Memory B cell (primary cell): Measurements from ENCODE around the gene PRR30.
"Not testable (repeated sequence)": the region's sequence is repeated elsewhere in the genome, so short reads cannot be mapped to it uniquely, and the experiment has no call there.

ENCODE experiments used
- ATAC-seq: fragments of 150-1000 bp; cut with Tn5 transposase; 2 replicates; pipeline ENCODE4 v1.10.0; 2021; ENCODE audit warnings: low read depth, mild to moderate bottlenecking, moderate library complexity
- DNase-seq, 2 donors: peaks; one replicate each; pipeline ENCODE4 v3.0.0; 2022; ENCODE audit warnings: low spot score in 2 of 2
- H3K27ac Mint-ChIP-seq: one replicate; pipeline ENCODE4 v1.8.0; 2022; ENCODE audit warnings: mild to moderate bottlenecking, moderate library complexity, mixed read lengths
- H3K27me3 Mint-ChIP-seq: one replicate; pipeline ENCODE4 v1.8.0; 2022; ENCODE audit warnings: mixed read lengths
- H3K36me3 Mint-ChIP-seq: one replicate; pipeline ENCODE4 v1.8.0; 2022; ENCODE audit warnings: mild to moderate bottlenecking, mixed read lengths
- H3K4me1 Mint-ChIP-seq: one replicate; pipeline ENCODE4 v1.8.0; 2022; ENCODE audit warnings: mixed read lengths
- H3K4me3 Mint-ChIP-seq: one replicate; pipeline ENCODE4 v1.8.0; 2022; ENCODE audit warnings: mild to moderate bottlenecking, moderate library complexity, mixed read lengths
- H3K9me3 Mint-ChIP-seq: one replicate; pipeline ENCODE4 v1.8.0; 2022; ENCODE audit warnings: mixed read lengths

Gene PRR30

DNA sequence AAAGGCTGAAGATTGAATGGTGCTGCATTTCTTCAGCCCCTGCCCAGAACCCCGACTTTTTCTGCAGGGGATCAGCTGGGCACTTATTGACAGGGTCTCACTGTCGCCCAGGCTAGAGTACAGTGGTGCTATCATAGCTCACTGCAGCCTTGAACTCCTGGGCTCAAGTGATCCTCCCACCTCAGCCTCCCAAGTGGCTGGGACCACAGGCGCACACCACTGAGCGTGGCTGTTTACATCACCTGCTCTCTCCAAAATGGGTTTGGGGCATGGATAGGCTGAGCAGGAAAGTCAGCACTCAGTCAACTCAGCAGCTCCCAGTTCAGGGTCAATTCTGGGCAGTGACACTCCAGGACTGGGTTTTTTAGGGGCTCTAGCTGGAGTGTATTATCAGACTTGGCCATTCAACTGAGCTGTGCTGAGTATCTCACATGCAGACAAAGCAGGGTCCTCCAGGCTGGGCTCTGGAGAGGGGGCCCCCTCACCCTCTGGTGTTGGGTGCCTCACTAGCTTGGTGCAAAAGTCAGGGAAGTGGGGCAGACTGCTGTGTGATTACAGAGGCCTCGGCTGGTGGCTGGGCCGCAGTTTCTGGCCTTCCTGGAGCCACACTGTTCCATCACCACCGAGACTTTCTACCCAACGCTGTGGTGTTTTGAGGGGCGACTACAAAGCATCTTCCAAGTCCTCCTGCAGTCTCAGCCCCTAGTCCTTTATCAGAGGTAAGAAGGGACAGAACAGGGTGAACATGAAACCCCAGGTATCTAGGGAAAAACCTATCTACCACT lies 11.1 kb downstream of the PRR30 start:
- DNase-seq = no peak
- Mint-ChIP-seq H3K4me1 (peaks cover 21% of the 10 kb centered on the region), H3K9me3 (no peaks in the 10 kb centered on the region), H3K36me3 (peaks cover 12% of the 10 kb centered on the region), H3K27ac (peak overlapping the region; percentile 14), H3K4me3 (no peak overlapping the region), H3K27me3 (no peaks in the 10 kb centered on the region)
- no peak for ATAC-seq

DNA sequence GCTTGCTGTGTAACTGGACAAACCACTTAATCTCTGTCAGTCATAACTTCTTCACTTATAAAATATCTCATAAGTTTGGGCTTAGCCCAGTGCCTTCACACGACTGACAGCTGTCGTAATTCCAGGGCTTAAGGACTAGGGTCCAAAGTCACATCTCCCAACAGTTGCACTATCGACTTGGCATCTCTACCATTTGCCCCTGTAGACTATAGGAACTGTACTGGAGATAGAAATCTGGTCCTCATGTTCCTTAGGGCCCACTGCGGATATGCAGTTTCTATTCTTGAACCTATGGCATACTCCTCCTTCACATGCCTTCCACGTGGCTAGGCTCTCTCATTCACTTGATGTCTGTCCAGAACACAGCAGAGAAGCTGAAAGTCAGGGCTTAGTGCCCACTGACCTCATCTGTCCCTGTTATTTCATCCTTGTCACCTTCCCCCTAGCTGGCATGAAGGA lies 12.9 kb downstream of the PRR30 start:
- DNase-seq = no peak
- H3K9me3 Mint-ChIP-seq = no peaks in the 10 kb centered on the region
- H3K4me1 Mint-ChIP-seq = peaks cover 18% of the 10 kb centered on the region
- no peak overlapping the region for H3K27ac Mint-ChIP-seq
- peaks cover 7% of the 10 kb centered on the region for H3K36me3 Mint-ChIP-seq
- ATAC-seq = no peak
- no peak overlapping the region for H3K4me3 Mint-ChIP-seq
- H3K27me3 Mint-ChIP-seq = no peaks in the 10 kb centered on the region

DNA sequence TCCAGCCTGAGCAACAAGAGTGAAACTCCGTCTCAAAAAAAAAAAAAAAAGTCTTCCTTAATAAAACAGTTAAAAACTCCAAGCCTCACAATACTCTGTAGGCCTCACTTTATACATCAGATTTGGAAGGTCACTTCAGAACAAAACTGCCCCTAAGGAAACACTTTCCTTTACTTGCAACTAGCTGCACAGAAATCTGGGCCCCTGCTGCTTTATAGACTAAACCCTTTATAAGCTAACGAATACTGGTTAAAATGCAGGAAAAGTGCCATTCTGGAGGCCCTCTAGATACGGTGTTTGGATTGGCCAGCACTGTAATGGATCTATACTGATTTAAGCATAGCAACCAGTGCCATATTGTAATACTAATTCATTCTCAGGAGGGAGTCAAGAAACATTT lies 14.1 kb downstream of the PRR30 start:
- Mint-ChIP-seq H3K9me3 (no peaks in the 10 kb centered on the region), H3K27ac (no peak overlapping the region), H3K4me3 (no peak overlapping the region), H3K4me1 (peaks cover 17% of the 10 kb centered on the region), H3K36me3 (peaks cover 4% of the 10 kb centered on the region), H3K27me3 (peaks cover 3% of the 10 kb centered on the region)
- DNase-seq = no peak
- ATAC-seq = no peak

DNA sequence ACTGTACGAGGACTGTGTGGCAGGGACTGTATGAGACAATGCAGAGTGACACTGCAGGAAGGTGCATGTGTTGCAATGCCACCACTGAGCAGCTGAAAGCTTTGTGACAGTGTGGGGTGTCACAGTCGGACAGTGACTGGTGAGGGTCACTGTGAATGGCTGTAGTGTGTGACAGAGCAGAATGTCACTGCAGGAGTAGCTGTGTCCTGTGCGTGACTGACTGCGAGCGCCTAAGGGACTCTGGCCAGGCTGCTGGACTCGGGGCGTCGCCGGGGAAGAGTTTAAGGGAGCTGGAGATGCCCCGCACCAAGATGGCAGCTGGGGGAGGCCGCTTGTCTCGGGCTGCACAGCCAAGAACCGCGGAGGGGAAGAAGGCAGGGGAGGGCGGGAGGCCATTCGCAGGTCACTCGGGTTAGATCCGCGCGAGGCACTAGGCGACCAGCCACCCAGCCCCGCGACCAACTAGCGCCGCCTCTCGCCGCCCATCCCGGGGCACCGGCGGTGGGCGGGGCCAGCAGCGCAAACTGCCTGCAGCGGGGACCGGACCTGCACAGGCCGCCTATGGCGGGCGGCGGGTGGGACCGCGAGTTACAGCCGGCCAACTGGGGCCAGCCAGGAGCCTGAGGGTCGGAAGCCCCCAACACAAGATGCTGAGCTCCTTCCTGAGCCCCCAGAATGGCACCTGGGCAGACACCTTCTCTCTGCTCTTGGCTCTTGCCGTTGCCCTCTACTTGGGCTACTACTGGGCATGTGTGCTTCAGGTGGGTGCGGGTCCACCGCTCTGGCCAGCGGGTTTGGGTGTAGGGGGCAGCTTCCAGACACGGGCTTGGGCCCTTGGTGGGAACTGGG lies 15.7 kb downstream of the PRR30 start, which contains the start of gene ABHD1:
Gene ABHD1 (plus strand): TSS at position 514 of the 849 bp plus-strand sequence. CDS start 134 bp downstream, at position 648.
- Mint-ChIP-seq H3K27me3 (peaks cover 13% of the 10 kb centered on the region), H3K4me1 (peaks cover 15% of the 10 kb centered on the region), H3K9me3 (no peaks in the 10 kb centered on the region), H3K36me3 (no peaks in the 10 kb centered on the region), H3K4me3 (peak within 1 kb of the TSS; percentile 90), H3K27ac (no peak within 1 kb of the TSS)
- DNase-seq (peak; percentile 44 to 60), ATAC-seq (peak; percentile 77)

DNA sequence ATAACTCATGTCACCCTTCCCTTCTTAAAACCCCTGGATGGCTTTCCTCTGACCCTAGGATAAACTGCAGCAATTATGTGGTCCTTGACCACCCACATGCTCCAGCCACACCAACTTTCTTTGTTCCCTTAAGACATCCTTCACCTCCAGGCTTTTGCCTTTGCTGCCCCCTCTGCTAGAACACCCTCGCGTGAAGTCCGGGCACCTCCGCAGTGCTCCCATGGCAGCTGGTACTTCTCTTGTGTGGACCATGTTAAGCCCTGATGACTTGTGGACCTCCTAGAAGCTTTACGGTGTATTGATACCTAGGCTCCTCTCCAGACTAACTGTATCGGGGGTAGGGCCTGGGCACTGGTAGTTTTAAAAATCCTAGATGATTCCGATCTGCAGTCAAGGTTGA lies 16.4 kb downstream of the PRR30 start:
- Mint-ChIP-seq H3K9me3 (no peaks in the 10 kb centered on the region), H3K4me3 (peak overlapping the region; percentile 90), H3K4me1 (peaks cover 15% of the 10 kb centered on the region), H3K27ac (no peak overlapping the region), H3K27me3 (peaks cover 13% of the 10 kb centered on the region), H3K36me3 (no peaks in the 10 kb centered on the region)
- no peak for DNase-seq
- ATAC-seq = no peak

DNA sequence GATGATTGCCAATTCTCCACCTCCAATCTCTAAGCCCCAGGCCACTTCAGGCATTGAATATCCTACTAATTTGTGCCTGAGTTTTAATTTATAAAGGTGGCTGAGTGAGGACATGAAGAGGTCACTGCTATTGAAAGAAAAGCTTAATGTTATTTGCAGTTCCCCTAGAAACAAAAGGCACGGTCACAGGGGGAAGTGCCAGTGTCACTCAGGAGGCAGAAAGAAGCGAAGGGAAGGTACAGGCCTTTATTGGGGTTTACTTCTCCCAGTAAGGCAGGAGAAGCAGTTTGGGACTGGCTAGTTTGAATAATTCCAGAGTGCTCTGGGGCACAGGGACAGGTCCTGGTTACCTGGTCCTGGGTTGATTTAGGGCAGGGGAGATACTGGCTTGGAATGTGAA lies 17.3 kb downstream of the PRR30 start:
- Mint-ChIP-seq H3K4me3 (peak overlapping the region; percentile 11), H3K27me3 (peaks cover 13% of the 10 kb centered on the region), H3K27ac (no peak overlapping the region), H3K9me3 (no peaks in the 10 kb centered on the region), H3K4me1 (peaks cover 15% of the 10 kb centered on the region), H3K36me3 (no peaks in the 10 kb centered on the region)
- DNase-seq (no peak), ATAC-seq (no peak)

DNA sequence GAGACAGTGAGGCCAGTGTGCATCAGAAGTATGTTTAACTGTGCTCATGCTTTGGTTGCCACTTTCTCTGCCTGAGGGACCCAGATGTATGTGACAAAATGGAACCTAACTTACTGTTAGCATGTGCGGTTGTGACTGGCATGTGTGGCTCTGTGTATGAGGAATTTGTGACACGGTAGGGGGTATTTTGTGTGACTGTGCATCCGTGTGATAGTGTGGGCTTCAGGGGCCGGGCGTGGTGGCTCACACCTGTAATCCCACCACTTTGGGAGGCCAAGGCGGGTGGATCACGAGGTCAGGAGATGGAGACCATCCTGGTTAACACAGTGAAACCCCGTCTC lies 19.9 kb downstream of the PRR30 start:
- Mint-ChIP-seq H3K4me3 (peak overlapping the region; percentile 75), H3K4me1 (peaks cover 15% of the 10 kb centered on the region), H3K27me3 (peaks cover 17% of the 10 kb centered on the region)
- H3K9me3 Mint-ChIP-seq, H3K36me3 Mint-ChIP-seq, ATAC-seq, H3K27ac Mint-ChIP-seq, DNase-seq: not testable (repeated sequence)

DNA sequence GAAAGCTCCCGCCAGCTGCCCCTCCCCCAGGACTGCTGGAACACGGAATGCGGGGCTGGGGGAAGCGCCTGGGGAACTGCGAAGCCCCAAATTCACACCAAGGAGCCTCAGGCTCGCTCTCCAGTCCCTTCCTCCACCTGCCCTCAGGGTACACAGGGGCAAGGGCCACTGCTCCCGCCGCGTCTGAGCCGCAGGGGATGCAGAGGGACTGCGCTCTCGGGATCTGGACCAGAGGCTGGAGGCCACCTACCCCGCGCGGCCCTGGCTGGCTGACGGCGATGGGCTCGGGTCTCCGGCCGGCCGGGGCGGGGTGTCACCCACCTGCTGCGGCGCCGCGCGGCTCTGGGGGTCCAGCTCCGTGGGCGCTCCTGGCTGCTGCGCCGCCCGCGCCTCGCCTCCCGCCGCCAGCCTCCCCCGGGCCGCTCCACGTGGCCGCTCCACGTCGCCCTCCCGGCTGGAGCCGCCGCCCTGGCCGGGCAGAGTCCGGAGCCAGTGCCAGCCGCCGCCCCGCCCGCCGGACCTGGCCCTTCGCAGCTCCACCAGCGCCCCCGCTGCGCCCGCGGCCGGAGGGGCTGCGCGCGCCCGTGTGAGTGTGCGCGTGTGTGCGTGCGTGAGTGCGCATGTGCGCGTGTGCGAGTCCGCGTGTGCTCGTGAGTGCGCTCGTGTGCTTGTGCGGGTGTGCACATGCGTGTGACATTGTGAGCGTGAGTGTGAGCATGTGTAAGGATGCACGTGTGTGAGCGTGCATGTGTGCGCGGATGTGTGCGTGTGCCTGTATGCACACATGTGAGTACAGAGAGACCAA lies 20.5 kb downstream of the PRR30 start, which contains the start of gene CGREF1:
Gene CGREF1 (minus strand): TSS at position 604 of the 805 bp plus-strand sequence. CDS start 14,762 bp downstream, outside the sequence.
- DNase-seq (no peak), ATAC-seq (peak; percentile 13)

DNA sequence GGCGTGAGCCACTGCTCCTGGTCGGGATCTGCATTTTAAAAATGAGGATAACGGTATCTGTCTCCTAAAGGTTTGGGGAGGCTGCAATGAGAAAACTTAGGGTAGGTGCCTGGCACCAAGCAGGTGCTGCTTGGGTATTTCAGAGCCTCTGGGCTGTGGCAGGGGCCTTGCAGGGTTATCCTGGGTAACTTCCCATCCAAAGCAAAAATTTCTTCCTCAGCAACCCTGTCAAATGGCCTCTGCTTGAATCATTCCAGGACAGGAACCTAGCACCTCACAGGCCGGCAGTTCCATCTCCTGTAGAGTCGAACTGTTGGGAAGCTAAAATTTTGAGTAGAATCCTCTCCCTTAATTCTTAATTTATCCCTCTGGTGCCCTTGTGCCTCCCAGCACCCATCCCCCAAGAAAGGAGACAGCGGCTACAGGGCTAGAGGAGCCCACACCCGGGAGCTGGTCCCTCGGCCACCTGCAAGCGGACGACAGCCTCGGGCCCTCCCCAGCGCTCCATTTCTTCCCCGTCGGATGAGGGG lies 21.1 kb downstream of the PRR30 start:
- Mint-ChIP-seq H3K27me3 (peaks cover 18% of the 10 kb centered on the region), H3K9me3 (no peaks in the 10 kb centered on the region), H3K4me3 (no peak overlapping the region)

More for the DNA sequence above, 20.5 kb downstream of the PRR30 start, which contains the start of gene CGREF1:
- Mint-ChIP-seq H3K4me3 (peak within 1 kb of the TSS; percentile 75), H3K27me3 (peaks cover 18% of the 10 kb centered on the region), H3K4me1 (peaks cover 11% of the 10 kb centered on the region), H3K9me3 (no peaks in the 10 kb centered on the region), H3K36me3 (no peaks in the 10 kb centered on the region), H3K27ac (no peak within 1 kb of the TSS)

DNA sequence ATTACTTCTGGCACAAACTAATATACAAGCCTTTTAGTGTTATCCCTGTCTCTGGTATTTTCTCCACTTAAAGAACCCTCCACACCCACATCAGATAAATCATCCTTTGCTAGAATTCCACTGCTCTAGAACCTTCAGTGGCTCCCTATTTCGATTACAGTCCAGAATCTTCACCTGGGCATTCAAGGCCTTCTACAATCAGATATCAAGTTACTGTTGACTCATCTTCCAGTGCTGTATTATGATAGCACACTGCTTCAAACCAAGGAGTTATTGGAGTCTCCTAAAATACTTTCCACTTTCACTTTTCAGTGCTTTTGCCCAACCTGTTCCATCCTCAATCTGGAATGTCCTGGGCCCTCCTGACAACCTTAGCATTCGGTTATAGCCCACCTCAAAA lies 23.7 kb downstream of the PRR30 start:
- Mint-ChIP-seq H3K27me3 (peaks cover 17% of the 10 kb centered on the region), H3K27ac (no peak overlapping the region), H3K36me3 (no peaks in the 10 kb centered on the region), H3K4me3 (no peak overlapping the region), H3K4me1 (peaks cover 5% of the 10 kb centered on the region), H3K9me3 (no peaks in the 10 kb centered on the region)
- no peak for DNase-seq
- no peak for ATAC-seq

More for the DNA sequence above, 21.1 kb downstream of the PRR30 start:
- H3K4me1 Mint-ChIP-seq = peaks cover 7% of the 10 kb centered on the region
- no peak for DNase-seq
- ATAC-seq = no peak
- H3K36me3 Mint-ChIP-seq = no peaks in the 10 kb centered on the region
- no peak overlapping the region for H3K27ac Mint-ChIP-seq

DNA sequence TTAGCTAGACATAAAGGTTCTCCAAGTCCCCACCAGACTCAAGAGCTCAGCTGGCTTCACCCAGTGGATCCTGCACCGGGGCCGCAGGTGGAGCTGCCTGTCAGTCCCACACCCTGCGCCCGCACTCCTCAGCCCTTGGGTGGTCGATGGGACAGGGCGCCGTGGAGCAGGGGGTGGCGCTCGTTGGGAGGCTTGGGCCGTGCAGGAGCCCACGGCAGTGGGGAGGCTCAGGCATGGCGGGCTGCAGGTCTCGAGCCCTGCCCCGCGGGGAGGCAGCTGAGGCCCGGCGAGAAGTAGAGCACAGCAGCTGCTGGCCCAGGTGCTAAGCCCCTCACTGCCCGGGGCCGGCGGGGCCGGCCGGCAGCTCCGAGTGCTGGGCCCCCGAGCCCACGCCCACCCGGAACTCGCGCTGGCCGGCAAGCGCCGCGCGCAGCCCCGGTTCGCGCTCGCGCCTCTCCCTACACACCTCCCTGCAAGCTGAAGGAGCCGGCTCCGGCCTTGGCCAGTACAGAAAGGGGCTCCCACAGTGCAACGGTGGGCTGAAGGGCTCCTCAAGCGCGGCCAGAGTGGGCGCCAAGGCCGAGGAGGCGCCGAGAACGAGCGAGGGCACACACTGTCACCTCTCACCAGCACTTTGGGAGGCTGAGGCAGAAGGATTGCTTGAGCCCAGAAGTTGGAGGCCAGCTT lies 27.7 kb downstream of the PRR30 start:
- H3K36me3 Mint-ChIP-seq, H3K27me3 Mint-ChIP-seq, H3K4me1 Mint-ChIP-seq, H3K27ac Mint-ChIP-seq, H3K9me3 Mint-ChIP-seq, DNase-seq, ATAC-seq, H3K4me3 Mint-ChIP-seq: not testable (repeated sequence)

DNA sequence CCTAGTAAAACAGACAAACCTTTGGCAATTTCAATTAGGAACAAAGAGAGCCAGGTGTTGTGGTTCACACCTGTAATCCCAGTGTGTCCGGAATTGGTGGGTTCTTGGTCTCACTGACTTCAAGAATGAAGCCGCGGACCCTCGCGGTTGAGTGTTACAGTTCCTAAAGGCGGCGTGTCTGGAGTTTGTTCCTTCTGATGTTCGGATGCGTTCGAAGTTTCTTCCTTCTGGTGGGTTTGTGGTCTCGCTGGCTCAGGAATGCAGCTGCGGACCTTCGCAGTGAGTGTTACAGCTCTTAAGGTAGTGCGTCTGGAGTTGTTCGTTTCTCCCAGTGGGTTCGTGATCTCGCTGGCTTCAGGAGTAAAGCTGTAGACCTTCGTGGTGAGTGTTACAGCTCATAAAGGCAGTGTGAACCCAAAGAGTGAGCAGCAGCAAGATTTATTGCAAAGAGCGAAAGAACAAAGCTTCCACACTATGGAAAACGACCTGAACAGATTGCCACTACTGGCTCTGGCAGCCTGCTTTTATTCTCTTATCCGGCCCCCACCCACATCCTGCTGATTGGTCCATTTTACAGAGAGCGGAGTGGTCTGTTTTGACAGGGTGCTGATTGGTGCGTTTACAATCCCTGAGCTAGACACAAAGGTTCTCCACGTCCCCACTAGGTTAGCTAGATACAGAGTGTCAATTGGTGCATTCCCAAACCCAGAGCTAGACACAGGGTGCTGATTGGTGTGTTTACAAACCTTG lies 28.4 kb downstream of the PRR30 start:
- not testable (repeated sequence) for H3K9me3 Mint-ChIP-seq, H3K27ac Mint-ChIP-seq, H3K4me1 Mint-ChIP-seq, DNase-seq, H3K36me3 Mint-ChIP-seq, ATAC-seq, H3K27me3 Mint-ChIP-seq, H3K4me3 Mint-ChIP-seq
